NCI-H748 treated with DMSO at 0.1 percent for 48 hours (cell line): ENCODE results near the gene TP53BP2.
"Not testable (repeated sequence)": the region's sequence is repeated elsewhere in the genome, so short reads cannot be mapped to it uniquely, and the experiment has no call there.

Experiments
- DNase-seq: peaks from one replicate; lab custom pipeline; 2025; lab: John Stamatoyannopoulos, UW

The TP53BP2 gene

DNA sequence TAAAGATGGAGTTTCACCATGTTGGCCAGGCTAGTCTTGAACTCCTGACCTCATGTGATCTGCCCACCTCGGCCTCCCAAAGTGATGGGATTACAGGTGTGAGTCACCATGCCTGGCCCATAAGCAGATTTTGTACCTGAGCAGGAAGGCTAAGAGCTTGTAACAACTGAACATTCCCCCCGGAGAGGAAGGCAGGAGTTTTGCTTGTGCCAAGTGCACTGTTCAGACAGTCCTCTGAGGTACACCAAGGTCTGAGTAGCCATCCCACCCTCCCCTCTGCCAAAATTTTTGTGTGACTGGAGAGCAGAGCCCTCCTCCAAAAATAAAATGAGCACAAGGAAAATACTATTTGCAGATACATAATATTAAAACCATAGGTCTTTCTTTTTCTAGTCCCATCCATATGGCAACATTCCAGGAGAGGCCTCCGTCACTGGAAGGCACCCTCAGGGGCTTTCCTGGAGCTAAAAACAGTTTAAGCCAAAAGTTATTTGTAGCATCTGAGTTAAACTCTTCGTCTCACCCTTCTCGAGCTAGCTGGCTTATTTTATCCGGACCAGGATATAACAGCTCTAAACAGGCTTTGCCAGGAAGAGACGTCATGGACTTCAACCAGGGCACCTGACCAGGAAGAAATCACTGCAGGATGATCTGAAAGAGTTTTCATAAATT, 106.2 kb downstream of the TP53BP2 start:
- DNase-seq, result no peak

DNA sequence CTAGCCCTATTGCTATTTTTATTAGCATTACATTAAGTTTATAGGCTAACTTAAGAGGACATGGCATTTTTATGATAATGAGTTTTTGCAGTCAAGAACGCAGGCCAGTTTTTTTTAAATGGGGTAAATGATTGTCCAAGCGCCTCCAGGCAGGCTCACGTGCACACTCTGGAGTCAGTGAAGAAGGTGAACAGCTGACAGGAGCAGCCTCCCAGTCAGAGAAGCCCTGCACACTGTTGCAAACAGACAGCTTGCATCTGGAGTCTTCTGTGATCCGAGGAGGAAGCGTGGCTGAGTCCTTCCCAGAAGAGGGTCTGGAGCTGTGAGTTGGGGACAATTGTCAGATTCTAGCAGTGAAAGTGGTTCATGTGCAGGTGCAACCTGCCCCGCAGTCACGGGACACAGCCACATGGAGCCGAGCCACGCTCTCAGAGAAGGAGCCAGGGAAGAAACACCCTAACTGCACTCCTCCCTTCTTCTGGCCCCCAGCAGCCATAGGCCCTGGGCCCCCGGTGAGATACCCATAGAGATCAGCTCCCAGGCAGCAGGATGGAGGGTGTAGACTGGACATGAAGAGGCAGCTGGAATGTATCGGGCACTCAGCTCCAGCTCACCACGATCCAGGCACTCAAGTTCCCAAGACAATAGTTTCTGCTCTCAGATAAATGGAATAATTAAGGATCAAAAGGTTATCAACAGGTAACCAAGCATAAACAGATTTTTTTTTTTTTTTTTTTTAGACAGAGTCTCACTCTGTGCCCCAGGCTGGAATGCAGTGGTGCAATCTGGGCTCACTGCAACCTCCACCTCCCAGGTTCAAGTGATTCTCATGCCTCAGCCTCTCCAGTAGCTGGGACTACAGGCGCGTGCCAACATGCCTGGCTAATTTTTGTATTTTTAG, 107.0 kb downstream of the TP53BP2 start:
- no peak for DNase-seq

DNA sequence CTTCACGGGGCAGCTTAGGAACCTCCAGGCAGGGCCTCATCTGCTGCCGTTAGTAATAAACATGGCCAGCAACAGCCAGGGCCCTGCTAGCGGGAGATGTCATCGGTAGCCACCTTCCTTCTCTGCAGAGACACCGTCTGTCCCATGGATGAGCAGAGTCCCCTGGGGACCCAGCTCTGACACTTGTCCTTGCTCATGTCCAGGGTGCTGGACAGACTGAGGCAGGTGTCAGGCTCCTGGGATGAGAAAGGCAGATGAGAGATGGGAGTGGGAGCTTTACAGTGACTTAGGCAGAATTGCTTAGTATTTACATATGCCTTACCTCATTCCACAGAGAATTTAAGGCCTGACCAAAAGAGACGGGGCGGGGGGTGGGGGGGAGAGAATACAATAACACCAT, 108.4 kb downstream of the TP53BP2 start:
- no peak for DNase-seq

DNA sequence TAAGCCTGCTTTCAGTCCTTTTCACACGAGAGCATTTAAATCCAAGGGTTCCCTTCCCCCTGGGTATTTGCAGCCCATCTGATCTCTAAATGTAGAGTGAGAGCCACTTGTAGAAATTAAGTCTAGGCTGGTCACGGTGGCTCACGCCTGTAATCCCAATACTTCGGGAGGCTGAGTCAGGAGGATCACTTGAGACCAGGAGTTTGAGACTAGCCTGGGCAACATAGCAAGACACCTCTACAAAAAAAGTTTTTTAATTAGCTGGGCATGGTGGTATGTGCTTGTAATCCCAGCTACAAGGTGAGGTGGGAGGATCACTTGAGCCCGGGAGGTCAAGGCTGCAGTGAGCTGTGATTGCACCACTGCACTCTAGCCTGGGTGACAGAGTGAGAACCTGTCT, 109.1 kb downstream of the TP53BP2 start:
- DNase-seq, result not testable (repeated sequence)

DNA sequence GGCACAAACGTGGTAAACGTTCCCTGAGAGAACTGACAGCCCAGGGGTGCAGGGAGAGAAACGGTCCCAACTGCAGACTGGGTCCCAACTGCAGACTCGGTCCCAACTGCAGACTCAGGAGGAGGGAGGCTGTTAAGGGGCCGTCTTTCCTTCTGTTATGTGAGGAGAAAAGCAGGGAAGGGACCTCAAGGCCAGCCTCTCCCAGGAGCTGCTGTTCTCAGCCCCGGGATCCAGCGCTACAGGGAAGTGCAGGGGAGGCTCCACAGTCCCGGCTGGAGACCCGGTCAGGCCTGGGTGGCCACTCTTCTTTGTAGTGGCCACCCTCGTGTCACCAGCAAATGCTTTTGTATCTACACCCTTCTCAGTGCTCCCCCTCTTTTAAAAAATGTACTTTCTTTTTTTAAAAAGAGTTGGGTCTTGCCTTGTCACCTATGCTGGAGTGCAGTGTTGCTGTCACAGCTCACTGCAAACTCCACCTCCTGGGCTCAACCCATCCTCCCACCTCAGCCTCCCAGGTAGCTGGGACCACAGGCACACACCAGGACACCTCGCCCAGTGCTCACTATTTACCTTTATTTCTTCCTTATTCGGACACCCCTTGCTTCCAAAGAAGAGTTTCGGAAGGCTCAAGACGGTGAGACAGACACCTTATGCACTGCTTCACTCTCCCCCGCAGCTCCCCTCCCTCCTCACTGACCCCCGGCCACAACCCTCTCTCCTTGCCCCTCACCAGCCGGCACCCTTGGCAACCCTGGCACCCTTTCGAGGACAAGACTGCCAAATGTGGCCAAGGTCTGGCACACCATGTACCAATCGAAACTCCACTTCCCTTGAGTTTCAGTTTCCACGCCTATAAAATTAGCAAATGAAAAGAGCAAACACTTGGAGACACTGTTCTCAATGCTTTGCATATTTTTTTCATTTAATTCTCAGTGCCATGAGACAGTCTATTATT, 111.6 kb downstream of the TP53BP2 start:
- no peak for DNase-seq

DNA sequence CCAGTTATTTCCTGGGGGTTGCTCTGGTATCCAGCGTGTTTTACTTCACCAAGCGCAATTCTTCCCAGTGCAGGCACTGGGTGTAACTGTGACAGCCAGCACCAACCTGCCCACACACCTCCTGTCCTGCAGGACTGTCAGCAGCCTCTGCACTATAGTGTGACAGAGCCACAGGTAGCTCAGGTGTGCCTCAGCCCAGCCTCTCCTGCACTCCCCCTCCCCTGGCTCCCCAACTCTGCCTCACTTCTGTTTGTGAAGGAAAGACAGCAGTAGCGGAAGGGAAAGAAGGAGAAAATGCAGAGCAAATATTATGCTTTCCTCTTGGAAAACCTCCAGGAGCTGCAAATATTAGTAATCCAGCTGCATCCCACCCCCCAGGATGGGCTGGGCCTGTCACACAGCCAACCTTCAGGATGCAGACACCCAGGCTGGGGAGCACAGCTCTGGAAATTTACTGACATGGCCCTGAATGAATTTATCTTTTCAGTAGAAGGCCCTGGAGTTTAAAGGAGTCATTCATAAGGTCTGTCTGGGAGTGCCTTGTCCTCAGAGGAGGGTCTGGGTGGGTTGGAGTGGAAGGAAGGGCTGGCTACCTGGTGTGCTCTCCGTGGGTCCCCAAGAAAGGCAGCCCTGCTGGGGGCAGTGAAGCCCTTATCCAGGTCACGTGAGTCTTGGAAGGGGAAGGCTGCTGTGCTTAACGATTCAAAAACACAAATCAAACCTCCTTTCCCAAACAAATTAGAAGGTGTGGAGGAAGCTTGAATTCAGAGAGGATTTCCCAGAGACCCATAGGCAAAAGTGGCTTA, 112.6 kb downstream of the TP53BP2 start:
- no peak for DNase-seq

DNA sequence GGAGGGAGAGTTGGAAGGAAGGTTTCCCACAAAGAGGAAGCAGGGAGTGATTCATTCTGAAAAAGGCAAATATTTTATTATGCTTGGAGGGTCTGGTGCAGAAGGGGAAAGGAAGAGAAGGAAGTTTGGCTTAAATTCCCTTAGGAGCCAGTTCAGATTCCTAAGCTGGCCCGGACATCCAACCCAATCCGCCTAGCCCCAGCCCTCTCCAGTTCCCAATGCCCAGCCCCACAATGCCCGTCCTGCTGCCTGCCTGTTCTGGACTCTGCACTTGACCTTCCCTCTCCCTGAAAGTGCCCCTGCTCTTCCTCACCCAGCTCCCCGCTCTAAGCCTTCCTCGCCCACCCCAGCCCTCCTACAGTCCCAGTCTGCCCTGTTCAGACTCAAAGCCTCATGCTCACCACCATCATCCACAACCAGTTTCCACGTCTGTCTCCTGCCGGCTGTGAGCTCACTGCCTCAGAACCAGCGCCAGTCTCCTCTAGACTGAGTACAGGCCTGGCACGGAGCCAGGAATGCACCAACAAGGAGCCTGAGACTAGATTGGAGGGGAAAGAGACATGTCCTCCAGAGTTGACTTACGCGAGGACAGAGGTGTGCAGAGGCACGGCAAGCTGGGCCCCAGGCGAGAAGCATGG, 114.5 kb downstream of the TP53BP2 start:
- no peak for DNase-seq

DNA sequence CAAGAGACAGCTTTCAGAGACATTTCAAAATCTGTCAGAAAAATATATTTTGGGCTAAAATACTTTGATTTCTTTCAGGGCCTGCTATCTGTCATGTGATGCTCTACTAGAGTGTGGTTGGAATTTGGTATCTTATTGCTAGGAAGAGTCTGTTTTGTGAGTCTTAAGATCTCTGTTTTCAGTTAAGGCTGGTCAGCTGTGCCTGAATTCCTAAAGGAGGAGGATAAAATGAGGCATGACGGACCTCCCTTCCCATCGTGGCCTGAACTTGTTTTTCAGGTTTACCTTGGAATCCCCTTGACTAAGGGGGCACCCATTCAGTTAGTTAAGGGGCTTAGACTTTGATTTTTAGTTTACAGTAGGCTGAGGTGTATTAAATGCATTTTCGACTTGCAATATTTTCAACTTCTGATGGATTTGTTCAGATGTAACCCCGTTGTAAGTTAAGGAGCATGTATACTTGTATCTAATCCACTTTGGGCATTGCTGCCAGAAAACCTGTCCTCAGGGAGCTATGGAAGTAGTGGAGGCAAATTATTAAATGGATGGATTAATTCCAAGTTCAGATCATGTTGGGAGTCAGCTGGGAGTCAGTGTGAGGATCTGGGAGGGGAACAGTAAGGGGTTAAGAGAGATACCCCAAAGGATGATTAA, 115.1 kb downstream of the TP53BP2 start:
- DNase-seq, result no peak

DNA sequence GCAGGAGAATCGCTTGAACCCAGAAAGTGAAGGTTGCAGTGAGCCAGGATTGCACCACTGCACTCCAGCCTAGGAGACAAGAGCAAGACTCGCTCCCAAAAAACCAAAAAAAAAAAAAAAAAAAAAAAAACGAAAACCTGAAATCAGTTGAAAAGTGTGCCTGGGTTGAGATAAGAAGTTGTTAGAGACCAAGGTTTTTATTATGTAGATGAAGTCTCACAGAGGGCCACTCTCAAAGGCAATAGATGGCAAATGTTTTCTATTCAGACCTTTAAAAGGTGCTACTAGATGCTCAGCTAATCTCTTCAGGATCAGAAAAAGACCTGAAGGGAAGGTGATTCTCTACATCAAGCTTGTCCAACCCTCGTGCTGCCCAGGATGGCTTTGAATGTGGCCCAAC, 115.8 kb downstream of the TP53BP2 start:
- DNase-seq, result no peak
